NT2/D1 (cell line): Measurements from ENCODE around the gene BTAF1.
A peak's percentile ranks its signal among the peaks of the same experiment; 100 is the strongest.

Source experiments
- DNase-seq: peaks from one replicate; pipeline ENCODE4 v3.0.0-alpha.2; 2011; ENCODE audit warnings: low read depth, low spot score
- H3K27me3 ChIP-seq: 2 replicates; pipeline ENCODE4 v1.6.0; 2011; ENCODE audit warnings: mild to moderate bottlenecking; ENCODE audit not compliant: insufficient read length, insufficient read depth
- H3K36me3 ChIP-seq: 2 replicates; pipeline ENCODE4 v1.6.1; 2011; ENCODE audit warnings: mild to moderate bottlenecking, low read length, mixed read lengths; ENCODE audit not compliant: insufficient read depth, insufficient read length
- H3K4me1 ChIP-seq: 2 replicates; pipeline ENCODE4 v1.5.1; 2011; ENCODE audit not compliant: insufficient read depth, insufficient read length
- H3K4me3 ChIP-seq: 2 replicates; pipeline ENCODE4 v1.5.1; 2011; ENCODE audit warnings: low read depth; ENCODE audit not compliant: insufficient read length
- H3K9ac ChIP-seq: 2 replicates; pipeline ENCODE4 v1.6.0; 2011; ENCODE audit warnings: low read depth; ENCODE audit not compliant: insufficient read length
- H3K9me3 ChIP-seq: 2 replicates; pipeline ENCODE4 v1.5.1; 2011; ENCODE audit warnings: mild to moderate bottlenecking, low read length; ENCODE audit not compliant: insufficient read depth
- SUZ12 ChIP-seq: IDR thresholded peaks from 2 replicates; pipeline ENCODE4 v1.6.1; 2011; ENCODE audit not compliant: insufficient read length, insufficient read depth; ENCODE audit errors: extremely low read depth
- YY1 ChIP-seq: IDR thresholded peaks from 2 replicates; pipeline ENCODE4 v1.6.1; 2011; ENCODE audit not compliant: insufficient read length, insufficient read depth
- ZNF274 ChIP-seq: IDR thresholded peaks from 2 replicates; pipeline ENCODE4 v1.6.1; 2011; ENCODE audit warnings: mild to moderate bottlenecking, low read depth, low read length

Gene BTAF1

GRCh38 chr10:91932737-91933136, 9.2 kb downstream of the BTAF1 start:
- H3K9ac ChIP-seq, result no peak overlapping the region
- no peak for TF ChIP-seq ZNF274
- no peak for TF ChIP-seq SUZ12
- no peak for TF ChIP-seq YY1
- no peak for DNase-seq
- no peaks in the 10 kb centered on the region for H3K9me3 ChIP-seq
- peaks cover 49% of the 10 kb centered on the region for H3K36me3 ChIP-seq
- no peaks in the 10 kb centered on the region for H3K27me3 ChIP-seq
- H3K4me3 ChIP-seq, result no peak overlapping the region
- H3K4me1 ChIP-seq, result no peaks in the 10 kb centered on the region

- peaks cover 65% of the 10 kb centered on the region for H3K36me3 ChIP-seq
- DNase-seq, result no peak
- no peaks in the 10 kb centered on the region for H3K9me3 ChIP-seq
- H3K4me3 ChIP-seq, result no peak overlapping the region
- TF ChIP-seq ZNF274 (no peak), SUZ12 (no peak), YY1 (no peak)
- no peaks in the 10 kb centered on the region for H3K4me1 ChIP-seq
- H3K9ac ChIP-seq, result no peak overlapping the region
- no peaks in the 10 kb centered on the region for H3K27me3 ChIP-seq
Measured at GRCh38 chr10:91935886-91936285, 12.3 kb downstream of the BTAF1 start.

DNA sequence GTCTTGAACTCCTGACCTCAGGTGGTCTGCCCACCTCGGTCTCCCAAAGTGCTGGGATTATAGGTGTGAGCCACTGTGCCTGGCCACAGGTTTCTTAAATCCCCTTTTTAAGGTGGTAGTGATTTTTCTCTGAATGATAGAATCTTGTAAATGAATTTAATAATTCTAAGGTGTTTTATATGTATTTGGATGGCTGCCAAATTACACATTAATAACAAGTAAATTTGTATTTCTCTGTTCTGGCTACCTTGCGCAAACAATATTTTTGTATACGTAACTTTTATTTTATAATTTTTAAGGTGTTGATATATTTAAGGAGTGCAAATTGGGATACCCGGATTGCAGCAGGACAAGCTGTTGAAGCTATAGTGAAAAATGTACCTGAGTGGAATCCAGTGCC, 16.1 kb downstream of the BTAF1 start:
- H3K27me3 ChIP-seq, result no peaks in the 10 kb centered on the region
- no peak overlapping the region for H3K4me3 ChIP-seq
- H3K9me3 ChIP-seq, result no peaks in the 10 kb centered on the region
- TF ChIP-seq YY1 (no peak), SUZ12 (no peak), ZNF274 (no peak)
- H3K9ac ChIP-seq, result no peak overlapping the region
- H3K4me1 ChIP-seq, result no peaks in the 10 kb centered on the region
- H3K36me3 ChIP-seq, result peaks cover 71% of the 10 kb centered on the region
- DNase-seq, result no peak

DNA sequence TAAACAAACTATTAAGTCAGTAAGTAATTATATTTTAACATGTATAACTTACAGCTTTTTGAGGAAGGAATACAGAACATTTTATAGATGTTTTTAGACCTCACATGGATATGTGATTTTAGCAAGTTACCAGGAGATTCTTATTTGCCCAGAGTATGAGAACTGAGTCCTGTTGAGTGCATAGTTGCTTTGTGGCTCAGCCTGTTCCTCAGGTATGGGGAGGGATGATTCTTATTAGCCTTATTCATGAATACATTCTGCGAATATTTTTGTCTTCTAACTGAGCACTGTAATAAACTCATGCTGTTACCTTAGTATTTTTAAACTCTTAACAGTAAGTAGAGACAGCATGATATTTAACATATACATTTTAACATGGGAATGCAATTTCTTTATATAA, 17.9 kb downstream of the BTAF1 start:
- Histone ChIP-seq H3K36me3 (peaks cover 60% of the 10 kb centered on the region), H3K9ac (no peak overlapping the region), H3K4me1 (no peaks in the 10 kb centered on the region), H3K4me3 (no peak overlapping the region), H3K9me3 (no peaks in the 10 kb centered on the region), H3K27me3 (no peaks in the 10 kb centered on the region)
- TF ChIP-seq SUZ12, result no peak
- TF ChIP-seq YY1, result no peak
- TF ChIP-seq ZNF274, result no peak
- no peak for DNase-seq

- Histone ChIP-seq H3K9ac (no peak overlapping the region), H3K36me3 (peaks cover 38% of the 10 kb centered on the region), H3K4me1 (no peaks in the 10 kb centered on the region), H3K4me3 (no peak overlapping the region), H3K27me3 (no peaks in the 10 kb centered on the region), H3K9me3 (no peaks in the 10 kb centered on the region)
- TF ChIP-seq SUZ12, result no peak
- TF ChIP-seq YY1, result no peak
- TF ChIP-seq ZNF274, result no peak
- DNase-seq, result no peak
Measured at GRCh38 chr10:91944880-91945630, 21.5 kb downstream of the BTAF1 start.

DNA sequence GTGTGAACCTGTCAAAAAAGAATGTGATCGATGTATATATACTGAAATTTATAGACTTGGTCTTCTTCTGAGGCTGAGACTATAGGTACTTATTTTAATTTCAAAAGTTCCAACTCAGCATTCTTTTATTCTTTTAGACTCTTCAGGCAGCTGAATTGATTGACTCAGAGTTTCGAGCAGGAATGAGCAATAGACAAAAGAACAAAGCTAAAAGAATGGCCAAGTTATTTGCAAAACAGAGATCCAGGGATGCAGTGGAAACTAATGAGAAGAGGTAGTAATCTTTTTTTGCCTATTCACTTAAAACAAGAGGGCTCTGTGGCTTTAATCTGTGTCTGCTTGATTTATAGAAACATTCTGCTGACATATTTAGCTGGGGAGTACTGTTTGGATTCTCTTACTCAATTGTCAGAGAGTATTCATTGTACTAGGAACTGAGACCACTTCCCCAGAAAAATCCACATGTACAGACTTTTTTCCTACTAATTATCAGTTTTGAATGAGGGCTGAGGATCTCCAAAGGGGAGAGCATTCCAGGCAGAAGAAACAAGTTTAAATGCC, 30.1 kb downstream of the BTAF1 start:
- Histone ChIP-seq H3K9ac (no peak overlapping the region), H3K36me3 (peaks cover 61% of the 10 kb centered on the region), H3K9me3 (no peaks in the 10 kb centered on the region), H3K4me3 (no peak overlapping the region), H3K27me3 (no peaks in the 10 kb centered on the region), H3K4me1 (no peaks in the 10 kb centered on the region)
- TF ChIP-seq YY1 (no peak), ZNF274 (no peak), SUZ12 (no peak)
- peak; percentile 2 for DNase-seq

DNA sequence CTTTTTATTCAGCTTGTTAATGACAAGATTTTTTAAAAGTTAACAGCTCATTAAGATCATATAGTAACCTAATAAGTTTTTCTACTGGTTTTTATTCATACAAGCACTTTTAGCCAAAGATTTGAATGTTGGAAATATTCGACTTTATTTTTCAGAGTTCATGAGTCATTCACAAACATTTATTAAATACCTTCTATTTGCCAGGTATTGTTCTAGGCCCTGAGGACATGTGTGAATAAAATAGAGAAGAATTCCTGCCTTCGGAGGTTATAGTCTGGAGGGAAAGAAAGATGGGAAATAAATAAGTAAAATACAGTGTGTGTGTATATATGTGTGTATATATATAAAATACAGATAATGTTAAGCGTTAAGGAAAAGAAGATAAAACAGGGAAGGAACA, 31.5 kb downstream of the BTAF1 start:
- Histone ChIP-seq H3K9me3 (no peaks in the 10 kb centered on the region), H3K27me3 (no peaks in the 10 kb centered on the region), H3K4me1 (no peaks in the 10 kb centered on the region), H3K4me3 (no peak overlapping the region), H3K36me3 (peaks cover 75% of the 10 kb centered on the region), H3K9ac (no peak overlapping the region)
- TF ChIP-seq YY1 (no peak), SUZ12 (no peak), ZNF274 (no peak)
- no peak for DNase-seq
